Memory B cell (primary cell): ENCODE data around the gene TGFBR3.

Experiments used
- ATAC-seq: fragments of 150-1000 bp; cut with Tn5 transposase; 2 replicates; pipeline ENCODE4 v1.10.0; 2021; ENCODE audit warnings: low read depth, mild to moderate bottlenecking, moderate library complexity
- DNase-seq, 2 donors: peaks; one replicate each; pipeline ENCODE4 v3.0.0; 2022; ENCODE audit warnings: low spot score in 2 of 2
- H3K27ac Mint-ChIP-seq: one replicate; pipeline ENCODE4 v1.8.0; 2022; ENCODE audit warnings: mild to moderate bottlenecking, moderate library complexity, mixed read lengths
- H3K27me3 Mint-ChIP-seq: one replicate; pipeline ENCODE4 v1.8.0; 2022; ENCODE audit warnings: mixed read lengths
- H3K36me3 Mint-ChIP-seq: one replicate; pipeline ENCODE4 v1.8.0; 2022; ENCODE audit warnings: mild to moderate bottlenecking, mixed read lengths
- H3K4me1 Mint-ChIP-seq: one replicate; pipeline ENCODE4 v1.8.0; 2022; ENCODE audit warnings: mixed read lengths
- H3K4me3 Mint-ChIP-seq: one replicate; pipeline ENCODE4 v1.8.0; 2022; ENCODE audit warnings: mild to moderate bottlenecking, moderate library complexity, mixed read lengths
- H3K9me3 Mint-ChIP-seq: one replicate; pipeline ENCODE4 v1.8.0; 2022; ENCODE audit warnings: mixed read lengths

Gene TGFBR3

DNA sequence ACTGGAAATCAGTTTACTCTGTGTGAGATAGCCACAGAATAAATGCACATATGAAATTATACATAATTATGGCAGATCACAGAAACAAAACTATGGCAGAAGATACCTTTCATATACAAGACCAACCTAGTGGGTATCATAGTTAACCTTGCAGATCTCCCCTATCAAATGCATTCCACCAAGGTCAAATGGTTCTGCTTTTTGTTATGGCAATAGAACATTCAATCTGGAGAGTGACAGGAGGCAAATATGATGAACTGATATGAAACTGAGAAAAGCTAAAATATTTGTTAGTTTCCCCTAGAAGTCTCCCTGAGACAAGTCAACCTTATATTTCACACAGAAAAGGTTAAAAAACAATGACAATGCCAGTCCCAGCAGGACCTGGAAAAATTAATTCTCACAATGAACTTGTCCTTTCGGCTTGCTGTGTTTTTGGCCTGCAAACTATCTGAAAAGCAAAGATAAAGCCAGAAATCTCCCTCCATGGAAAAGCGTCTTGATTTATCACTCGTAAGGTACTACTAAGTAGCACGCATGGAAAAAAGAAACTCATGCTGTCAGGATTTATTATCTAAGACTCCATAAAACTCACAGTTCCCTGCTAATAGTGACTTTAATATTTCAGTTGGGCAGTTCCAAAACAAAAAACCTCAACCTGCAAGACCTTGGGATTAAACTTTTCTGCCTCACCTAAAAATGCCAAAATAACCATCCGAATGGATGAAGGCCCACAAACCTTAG is 174.3 kb downstream of the TGFBR3 start:
- Mint-ChIP-seq H3K4me1 (no peaks in the 10 kb centered on the region), H3K36me3 (no peaks in the 10 kb centered on the region)

DNA sequence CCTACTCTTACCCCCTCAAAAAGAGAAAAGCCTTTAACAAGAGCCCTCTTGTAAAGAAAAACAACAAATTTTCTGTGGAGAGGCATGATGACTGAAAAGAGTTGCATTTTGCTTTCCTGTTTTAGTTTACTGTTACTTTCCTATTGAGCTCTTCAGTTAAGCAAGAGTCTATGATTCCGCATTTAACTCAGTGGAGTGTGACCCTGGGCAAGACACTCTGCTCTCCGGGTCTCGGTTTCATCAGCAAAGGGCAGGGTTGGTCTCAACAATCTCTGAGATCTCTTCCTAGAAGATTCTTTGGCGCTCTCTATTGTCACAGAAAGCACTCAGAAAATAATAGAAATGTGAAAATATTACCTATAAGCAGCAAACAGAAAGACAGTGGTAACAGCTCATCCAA is 175.7 kb downstream of the TGFBR3 start:
- no peaks in the 10 kb centered on the region for H3K36me3 Mint-ChIP-seq
- ATAC-seq (no peak), DNase-seq (no peak)
- H3K27ac Mint-ChIP-seq, result no peak overlapping the region
- H3K9me3 Mint-ChIP-seq, result no peaks in the 10 kb centered on the region
- H3K27me3 Mint-ChIP-seq, result peaks cover 5% of the 10 kb centered on the region
- no peaks in the 10 kb centered on the region for H3K4me1 Mint-ChIP-seq
- H3K4me3 Mint-ChIP-seq, result no peak overlapping the region

More for the DNA sequence above, 174.3 kb downstream of the TGFBR3 start:
- DNase-seq, result no peak
- H3K27me3 Mint-ChIP-seq, result peaks cover 5% of the 10 kb centered on the region
- no peak overlapping the region for H3K27ac Mint-ChIP-seq
- no peak for ATAC-seq
- H3K4me3 Mint-ChIP-seq, result no peak overlapping the region
- H3K9me3 Mint-ChIP-seq, result no peaks in the 10 kb centered on the region

DNA sequence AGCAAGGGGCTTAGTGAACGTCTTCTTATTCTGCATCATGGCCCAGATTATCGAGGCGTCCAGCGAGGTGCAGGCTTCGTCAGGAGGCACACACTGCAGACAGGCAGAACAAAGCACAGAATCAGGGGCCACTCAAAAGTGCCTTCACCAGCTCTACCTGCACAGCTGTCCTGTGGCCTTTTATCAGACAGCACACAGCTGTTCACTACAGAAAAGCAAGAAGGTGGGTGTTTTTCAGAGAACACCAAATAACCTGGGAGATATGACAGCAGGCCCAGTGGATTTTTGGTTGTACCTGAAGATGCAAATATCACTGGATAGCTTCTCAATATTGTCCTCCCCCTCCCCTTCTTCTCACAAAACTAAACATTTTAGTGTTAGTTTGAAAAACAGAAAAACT is 177.3 kb downstream of the TGFBR3 start:
- Mint-ChIP-seq H3K4me1 (no peaks in the 10 kb centered on the region), H3K4me3 (no peak overlapping the region), H3K36me3 (no peaks in the 10 kb centered on the region), H3K27me3 (peaks cover 2% of the 10 kb centered on the region), H3K27ac (no peak overlapping the region), H3K9me3 (no peaks in the 10 kb centered on the region)
- DNase-seq (no peak), ATAC-seq (no peak)

- no peak overlapping the region for H3K27ac Mint-ChIP-seq
- DNase-seq, result no peak
- no peak overlapping the region for H3K4me3 Mint-ChIP-seq
- no peaks in the 10 kb centered on the region for H3K9me3 Mint-ChIP-seq
- H3K36me3 Mint-ChIP-seq, result no peaks in the 10 kb centered on the region
- no peak for ATAC-seq
- H3K4me1 Mint-ChIP-seq, result no peaks in the 10 kb centered on the region
- H3K27me3 Mint-ChIP-seq, result peaks cover 3% of the 10 kb centered on the region
Observed at GRCh38 chr1:91707890-91708218, 178.1 kb downstream of the TGFBR3 start.

- H3K27ac Mint-ChIP-seq, result no peak overlapping the region
- ATAC-seq (no peak), DNase-seq (no peak)
- H3K27me3 Mint-ChIP-seq, result peaks cover 3% of the 10 kb centered on the region
- H3K9me3 Mint-ChIP-seq, result no peaks in the 10 kb centered on the region
- H3K4me1 Mint-ChIP-seq, result no peaks in the 10 kb centered on the region
- H3K4me3 Mint-ChIP-seq, result no peak overlapping the region
- H3K36me3 Mint-ChIP-seq, result no peaks in the 10 kb centered on the region
Observed at GRCh38 chr1:91707114-91707889, 178.6 kb downstream of the TGFBR3 start.

- peaks cover 2% of the 10 kb centered on the region for H3K27me3 Mint-ChIP-seq
- H3K4me1 Mint-ChIP-seq, result no peaks in the 10 kb centered on the region
- ATAC-seq (no peak), DNase-seq (no peak)
- no peak overlapping the region for H3K27ac Mint-ChIP-seq
- H3K4me3 Mint-ChIP-seq, result no peak overlapping the region
- no peaks in the 10 kb centered on the region for H3K9me3 Mint-ChIP-seq
- no peaks in the 10 kb centered on the region for H3K36me3 Mint-ChIP-seq
Observed at GRCh38 chr1:91706140-91706957, 179.6 kb downstream of the TGFBR3 start.

GRCh38 chr1:91704746-91705145 is 181.2 kb downstream of the TGFBR3 start:
- Mint-ChIP-seq H3K4me3 (no peak overlapping the region), H3K4me1 (no peaks in the 10 kb centered on the region), H3K27ac (no peak overlapping the region), H3K9me3 (no peaks in the 10 kb centered on the region), H3K36me3 (no peaks in the 10 kb centered on the region), H3K27me3 (peaks cover 2% of the 10 kb centered on the region)
- DNase-seq (no peak), ATAC-seq (no peak)

DNA sequence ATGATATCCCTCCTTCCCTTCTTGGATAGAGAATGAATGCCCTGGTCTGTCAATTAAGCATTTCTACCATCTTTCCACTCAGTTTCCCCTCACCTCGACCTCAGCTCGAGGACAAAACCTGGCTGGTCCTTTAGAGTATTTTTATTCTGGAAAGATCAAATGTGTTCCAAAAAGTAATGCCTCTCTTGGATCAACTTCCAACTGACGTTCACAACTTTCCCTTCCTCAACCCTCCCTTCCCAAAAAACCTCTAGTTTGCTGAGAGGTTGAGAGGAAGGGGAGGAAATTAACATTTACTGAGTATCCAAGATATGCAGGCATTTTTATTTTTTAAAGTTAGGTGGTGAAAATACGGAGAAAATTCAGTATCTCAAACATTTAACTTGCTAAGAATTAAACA is 182.9 kb downstream of the TGFBR3 start:
- Mint-ChIP-seq H3K36me3 (no peaks in the 10 kb centered on the region), H3K27ac (no peak overlapping the region), H3K27me3 (peaks cover 3% of the 10 kb centered on the region), H3K9me3 (no peaks in the 10 kb centered on the region), H3K4me1 (no peaks in the 10 kb centered on the region), H3K4me3 (no peak overlapping the region)
- DNase-seq (no peak), ATAC-seq (no peak)

- peaks cover 3% of the 10 kb centered on the region for H3K4me1 Mint-ChIP-seq
- no peak for ATAC-seq
- H3K36me3 Mint-ChIP-seq, result no peaks in the 10 kb centered on the region
- no peak for DNase-seq
- H3K27ac Mint-ChIP-seq, result no peak overlapping the region
- H3K27me3 Mint-ChIP-seq, result peaks cover 3% of the 10 kb centered on the region
- H3K9me3 Mint-ChIP-seq, result no peaks in the 10 kb centered on the region
- H3K4me3 Mint-ChIP-seq, result no peak overlapping the region
Observed at GRCh38 chr1:91701472-91701869, 184.5 kb downstream of the TGFBR3 start.

DNA sequence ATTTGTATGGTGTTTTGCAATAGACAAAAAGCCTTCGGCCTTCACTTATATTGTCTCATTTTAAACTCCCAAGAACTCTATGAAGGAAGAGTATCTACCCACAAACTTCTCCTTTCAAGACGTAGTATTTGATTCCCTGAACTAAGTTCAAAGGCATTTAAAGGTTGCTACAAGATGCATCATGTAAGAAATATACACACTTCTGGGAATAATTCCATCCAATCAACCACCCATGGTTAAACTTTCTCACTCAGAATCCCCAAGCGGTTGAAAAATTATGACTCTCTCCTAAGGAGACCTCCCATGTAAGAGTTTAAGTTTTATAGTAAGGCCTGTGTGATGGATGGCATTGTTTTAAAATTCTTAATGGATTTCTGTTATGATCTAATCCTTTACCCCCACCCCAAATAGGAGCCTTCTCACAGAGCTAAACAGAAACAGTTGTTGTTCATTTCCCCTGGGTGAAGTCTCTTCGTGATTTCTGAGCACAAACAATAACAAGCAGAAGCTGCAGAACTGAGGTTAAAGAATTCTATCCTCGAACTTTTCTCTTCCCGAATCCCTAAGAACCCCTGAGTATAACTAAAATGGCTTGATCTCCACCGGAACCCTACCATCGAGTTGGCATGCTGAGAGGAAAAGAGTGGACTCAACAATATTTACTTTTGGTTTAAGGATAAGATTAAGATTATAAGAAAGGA is 185.0 kb downstream of the TGFBR3 start:
- no peak overlapping the region for H3K4me3 Mint-ChIP-seq
- peaks cover 3% of the 10 kb centered on the region for H3K4me1 Mint-ChIP-seq
- DNase-seq (no peak), ATAC-seq (no peak)
- no peaks in the 10 kb centered on the region for H3K36me3 Mint-ChIP-seq
- no peaks in the 10 kb centered on the region for H3K9me3 Mint-ChIP-seq
- peaks cover 3% of the 10 kb centered on the region for H3K27me3 Mint-ChIP-seq
- no peak overlapping the region for H3K27ac Mint-ChIP-seq

- DNase-seq (no peak), ATAC-seq (no peak)
- Mint-ChIP-seq H3K36me3 (no peaks in the 10 kb centered on the region), H3K27me3 (peaks cover 3% of the 10 kb centered on the region), H3K4me3 (no peak overlapping the region), H3K9me3 (no peaks in the 10 kb centered on the region), H3K4me1 (peaks cover 3% of the 10 kb centered on the region), H3K27ac (no peak overlapping the region)
Observed at GRCh38 chr1:91700332-91700731, 185.6 kb downstream of the TGFBR3 start.

GRCh38 chr1:91699339-91699974 is 186.5 kb downstream of the TGFBR3 start:
- H3K4me1 Mint-ChIP-seq, result peaks cover 3% of the 10 kb centered on the region
- ATAC-seq, result no peak
- DNase-seq, result no peak
- H3K27ac Mint-ChIP-seq, result no peak overlapping the region
- H3K9me3 Mint-ChIP-seq, result no peaks in the 10 kb centered on the region
- no peaks in the 10 kb centered on the region for H3K36me3 Mint-ChIP-seq
- H3K27me3 Mint-ChIP-seq, result peaks cover 3% of the 10 kb centered on the region
- H3K4me3 Mint-ChIP-seq, result no peak overlapping the region

GRCh38 chr1:91697861-91698260 is 188.1 kb downstream of the TGFBR3 start:
- Mint-ChIP-seq H3K4me3 (no peak overlapping the region), H3K9me3 (no peaks in the 10 kb centered on the region), H3K27ac (no peak overlapping the region), H3K4me1 (peaks cover 3% of the 10 kb centered on the region), H3K36me3 (no peaks in the 10 kb centered on the region), H3K27me3 (peaks cover 1% of the 10 kb centered on the region)
- ATAC-seq (no peak), DNase-seq (no peak)
